K562 (cell line): Measurements from ENCODE around the gene CRKL. TPM values are rescaled to one million over a fixed set of nuclear protein-coding genes. Genes with fewer than 3 reads are reported as not detected.

Source experiments
- ATAC-seq: fragments of 200-7000 bp; cut with Tn5 transposase; 3 replicates; pipeline ENCODE4 v1.9.1; 2020; ENCODE audit warnings: moderate library complexity
- BruUV-seq: library from RNA; stranded (reverse); fragments of 400-500 nt; replicated peaks from 2 replicates; lab custom pipeline; 2021; lab: Mats Ljungman, UMichigan
- CTCF ChIA-PET: fragments of 300-600 bp; formaldehyde crosslinking; extraction: SDS; loops from one replicate; lab custom pipeline; 2021; ENCODE audit warnings: low intra/inter-chr PET ratio; lab: Yijun Ruan, JAX
- POLR2A ChIA-PET: fragments of 300-600, 350-650 bp; sonication (Branson Sonifier 250); formaldehyde crosslinking; extraction: SDS; loops from one replicate; lab custom pipeline; 2021; ENCODE audit warnings: antibody characterized with exemption, inconsistent platforms; lab: Yijun Ruan, JAX
- DNase-seq, 4 experiments: peaks; one replicate each; pipeline versions ENCODE4 v3.0.0 to v3.0.0-alpha.2; 2011 to 2018; ENCODE audit warnings: low spot score in 3 of 4, mixed read lengths in 3 of 4; ENCODE audit errors: extremely low read depth in 1 of 4
- FAIRE-seq: peaks from 2 replicates; lab custom pipeline; 2011; peaks lifted over from hg19 to GRCh38; lab: Jason Lieb, UNC
- H2AFZ ChIP-seq: 2 replicates; pipeline ENCODE4 v1.6.0; 2011; ENCODE audit warnings: low read depth, low read length, control low read depth, inconsistent platforms
- H3K27ac ChIP-seq: fragments of 200-600 bp; 3 replicates; pipeline ENCODE4 v1.8.0; 2011; ENCODE audit warnings: low read depth, mild to moderate bottlenecking, control low read depth, inconsistent platforms, low read length, moderate library complexity, mixed read lengths; ENCODE audit errors: extremely low read depth
- H3K27me3 ChIP-seq, 2 experiments: fragments of 300-600 bp in 1 of 2; 2 replicates in 1 of 2; 3 replicates in 1 of 2; pipeline versions ENCODE4 v1.6.0 to v1.8.0; 2011; ENCODE audit warnings: inconsistent platforms in 2 of 2, low read length in 2 of 2, mild to moderate bottlenecking in 1 of 2, mixed read lengths in 1 of 2, moderate library complexity in 1 of 2; ENCODE audit not compliant: control insufficient read depth in 2 of 2, insufficient read depth in 2 of 2
- H3K36me3 ChIP-seq: fragments of 300-600 bp; 3 replicates; pipeline ENCODE4 v1.8.0; 2011; ENCODE audit warnings: mild to moderate bottlenecking, low read length, inconsistent platforms; ENCODE audit not compliant: control insufficient read depth, insufficient read depth
- H3K4me1 ChIP-seq, 2 experiments: fragments of 200-600 bp in 1 of 2; replicated peaks in 1 of 2; 2 replicates in 1 of 2; 3 replicates in 1 of 2; pipeline versions ENCODE4 v1.5.1 to v1.8.0; 2011; ENCODE audit warnings: inconsistent platforms in 2 of 2, low read length in 2 of 2, mild to moderate bottlenecking in 1 of 2, mixed read lengths in 1 of 2, moderate library complexity in 1 of 2; ENCODE audit not compliant: control insufficient read depth in 2 of 2, insufficient read depth in 2 of 2
- H3K4me2 ChIP-seq: 2 replicates; pipeline ENCODE4 v1.6.1; 2011; ENCODE audit warnings: low read length, control low read depth, inconsistent platforms, mixed read lengths; ENCODE audit not compliant: insufficient read depth
- H3K4me3 ChIP-seq: fragments of 200-600 bp; sonication (generic), shearing (Covaris generic); 2 replicates; pipeline ENCODE4 v1.5.1; 2016; ENCODE audit warnings: control low read depth, inconsistent platforms
- H3K79me2 ChIP-seq: fragments of 200-600 bp; 3 replicates; pipeline ENCODE4 v1.8.0; 2011; ENCODE audit warnings: low read length, inconsistent platforms; ENCODE audit not compliant: control insufficient read depth, insufficient read depth
- H3K9ac ChIP-seq, 2 experiments: 2 replicates each; pipeline versions ENCODE4 v1.6.0 to v1.6.1; 2011; ENCODE audit warnings: low read depth in 2 of 2, low read length in 2 of 2, control low read depth in 1 of 2, inconsistent platforms in 1 of 2, mild to moderate bottlenecking in 1 of 2, mixed read lengths in 1 of 2; ENCODE audit not compliant: insufficient read depth in 1 of 2
- H3K9me1 ChIP-seq: one replicate; pipeline ENCODE4 v1.6.0; 2011; ENCODE audit warnings: inconsistent platforms, mild to moderate bottlenecking, low read length, moderate library complexity; ENCODE audit not compliant: control insufficient read depth, insufficient read depth
- H3K9me3 ChIP-seq: replicated peaks from 2 replicates; pipeline ENCODE4 v1.5.1; 2011; ENCODE audit warnings: low read depth, low read length, inconsistent platforms; ENCODE audit not compliant: control insufficient read depth, insufficient read depth
- H4K20me1 ChIP-seq: replicated peaks from 2 replicates; pipeline ENCODE4 v1.6.1; 2011; ENCODE audit warnings: low read length, inconsistent platforms, mixed read lengths; ENCODE audit not compliant: control insufficient read depth, insufficient read depth
- BACH1 ChIP-seq: fragments of 200-800 bp; sonication (Bioruptor generic); IDR thresholded peaks from 2 replicates; pipeline ENCODE4 v1.6.1; 2016; ENCODE audit warnings: missing genetic modification characterization, missing compliant biosample characterization
- BHLHE40 ChIP-seq: IDR thresholded peaks from 2 replicates; pipeline ENCODE4 v1.6.1; 2011; ENCODE audit warnings: low read length, improper control_type of control experiment
- GABPA ChIP-seq: fragments of 200-800 bp; sonication (Bioruptor generic); conservative IDR thresholded peaks from 2 replicates; pipeline ENCODE4 v1.6.1; 2016; ENCODE audit warnings: low read depth, missing genetic modification characterization, missing compliant biosample characterization
- KLF6 ChIP-seq: fragments of 250-450 bp; sonication (Bioruptor Pico); IDR thresholded peaks from 2 replicates; pipeline ENCODE4 v1.4.0; 2020; ENCODE audit warnings: mild to moderate bottlenecking, moderate library complexity, borderline replicate concordance
- MECOM ChIP-seq: fragments of 250-450 bp; sonication (Bioruptor Pico); IDR thresholded peaks from 2 replicates; pipeline ENCODE4 v1.8.0; 2022; ENCODE audit warnings: inconsistent platforms
- MEF2D ChIP-seq: conservative IDR thresholded peaks from 2 replicates; pipeline ENCODE4 v1.6.1; 2016; ENCODE audit warnings: low read depth, missing genetic modification characterization, missing compliant biosample characterization
- NR2C1 ChIP-seq, 2 experiments: fragments of 450-650 bp; IDR thresholded peaks; 2 replicates each; pipeline ENCODE4 v1.6.1; 2017; ENCODE audit warnings: mild to moderate bottlenecking in 2 of 2, antibody characterized with exemption in 1 of 2, inconsistent platforms in 1 of 2, missing compliant biosample characterization in 1 of 2, missing genetic modification characterization in 1 of 2
- OTX1 ChIP-seq: fragments of 450-650 bp; formaldehyde crosslinking; IDR thresholded peaks from 2 replicates; pipeline ENCODE4 v1.4.0; 2022; ENCODE audit warnings: mild to moderate bottlenecking
- PCBP2 ChIP-seq: fragments of 200-400 bp; formaldehyde crosslinking; IDR thresholded peaks from 2 replicates; pipeline ENCODE4 v1.6.1; 2018; ENCODE audit warnings: low read length, low read depth, mild to moderate bottlenecking, moderate library complexity; ENCODE audit not compliant: poor library complexity, severe bottlenecking
- PML ChIP-seq: IDR thresholded peaks from 2 replicates; pipeline ENCODE4 v1.6.1; 2012; ENCODE audit warnings: low read length, inconsistent platforms
- RFX7 ChIP-seq: fragments of 250-450 bp; sonication (Bioruptor Pico); IDR thresholded peaks from 2 replicates; pipeline ENCODE4 v1.5.1; 2021; ENCODE audit warnings: mild to moderate bottlenecking
- SMARCA5 ChIP-seq: fragments of 450-650 bp; IDR thresholded peaks from 2 replicates; pipeline ENCODE4 v1.6.1; 2016
- SREBF2 ChIP-seq: sonication (generic); formaldehyde crosslinking; IDR thresholded peaks from 2 replicates; pipeline ENCODE4 v1.4.0; 2020; ENCODE audit warnings: mild to moderate bottlenecking, missing genetic modification reagents
- TAF15 ChIP-seq: fragments of 200-400 bp; formaldehyde crosslinking; IDR thresholded peaks from 2 replicates; pipeline ENCODE4 v1.6.1; 2017; ENCODE audit warnings: mild to moderate bottlenecking, low read depth, low read length, moderate library complexity
- TRIM24 ChIP-seq, 2 experiments: fragments of 450-650 bp; IDR thresholded peaks; 2 replicates each; pipeline ENCODE4 v1.6.1; 2016
- ZKSCAN1 ChIP-seq: fragments of 150-350 bp; IDR thresholded peaks from 2 replicates; pipeline ENCODE4 v1.6.1; 2016; ENCODE audit warnings: low read depth, low read length
- ZNF12 ChIP-seq: sonication (generic); formaldehyde crosslinking; IDR thresholded peaks from 2 replicates; pipeline ENCODE4 v1.4.0; 2020; ENCODE audit warnings: mild to moderate bottlenecking, missing genetic modification reagents
- ZNF408 ChIP-seq: fragments of 250-450 bp; sonication (Bioruptor Pico); IDR thresholded peaks from 2 replicates; pipeline ENCODE4 v1.4.0; 2020; ENCODE audit warnings: low read depth, mild to moderate bottlenecking, moderate library complexity
- ZNF444 ChIP-seq: fragments of 250-450 bp; sonication (Bioruptor Pico); IDR thresholded peaks from 2 replicates; pipeline ENCODE4 v1.4.0; 2020; ENCODE audit warnings: mild to moderate bottlenecking, moderate library complexity
- ZNF561 ChIP-seq: fragments of 450-650 bp; formaldehyde crosslinking; conservative IDR thresholded peaks from 2 replicates; pipeline ENCODE4 v1.4.0; 2020; ENCODE audit warnings: mild to moderate bottlenecking, moderate library complexity
- ZNF639 ChIP-seq, 2 experiments: fragments of 200-800 bp in 1 of 2; sonication (Bioruptor generic) in 1 of 2; sonication (generic) in 1 of 2; formaldehyde crosslinking in 1 of 2; IDR thresholded peaks in 1 of 2; conservative IDR thresholded peaks in 1 of 2; 2 replicates each; pipeline versions ENCODE4 v1.5.0 to v1.6.1; 2016 to 2020; ENCODE audit warnings: missing compliant biosample characterization in 1 of 2, missing genetic modification characterization in 1 of 2, missing genetic modification reagents in 1 of 2
- ZNF764 ChIP-seq: fragments of 250-450 bp; sonication (Bioruptor Pico); IDR thresholded peaks from 2 replicates; pipeline ENCODE4 v1.4.0; 2020; ENCODE audit warnings: low read depth, mild to moderate bottlenecking, moderate library complexity
- WGBS: fragments of 100-300 bp; shearing (Covaris generic); methylation state at CpG from one replicate; pipeline ENCODE4 v1.1.6; 2016; ENCODE audit warnings: low coverage, mixed read lengths; ENCODE audit not compliant: insufficient coverage; ENCODE audit errors: missing lambda C conversion rate; 5-methylcytosine and 5-hydroxymethylcytosine counted together
- in situ Hi-C: fragments of 300-500 bp; cut with MboI; formaldehyde crosslinking; loops from 4 replicates; pipeline ENCODE4 v1.15.0; 2018; ENCODE audit warnings: inconsistent platforms, mixed read lengths
- intact Hi-C: fragments of 100-400 bp; cut with micrococcal nuclease; formaldehyde crosslinking; loops from 2 replicates; pipeline ENCODE4 v1.14.2; 2022
- polyA plus RNA-seq, 8 experiments: library from polyadenylated mRNA; depleted of rRNA in 4 of 8; stranded (reverse) in 5 of 8; unstranded in 3 of 8; fragments of >200 nt; fragmentation: Nextera tagmentation in 2 of 8; fragmentation: Illumina TruSeq in 1 of 8; extraction: Ambion mirVana in 2 of 8; extraction: Trizol in 1 of 8; gene quantifications; 2 replicates each; pipeline versions ENCODE4 v1.2.1 to v1.2.3, GENCODE V29; 2011 to 2014; ENCODE audit warnings: inconsistent platforms in 1 of 8, missing spikeins in 1 of 8
- total RNA-seq, 7 experiments: library from RNA; depleted of rRNA in 6 of 7; stranded (reverse); fragments of >200 nt in 6 of 7; fragmentation: Illumina TruSeq in 2 of 7; extraction: Trizol in 2 of 7; gene quantifications; 2 replicates each; pipeline versions ENCODE4 v1.2.1 to v1.2.3, GENCODE V29; 2011 to 2021; ENCODE audit warnings: low replicate concordance in 1 of 7

Gene CRKL
- total and polyA plus RNA-seq, 9 of the 15 experiments (the other 6 are each of a cell fraction or from before 2014, with no cell fraction given): 100 to 263 (median 124) TPM

GRCh38 chr22:20980938-20981722 lies 63.9 kb downstream of the CRKL start:
- intact Hi-C loops: loop anchor here (5.0 kb wide), 2 partner anchors 49 to 204 kb away; no protein-coding TSS in a partner anchor
- H3K36me3 ChIP-seq: peaks cover 29% of the 10 kb centered on the region
- no peak for ATAC-seq
- peaks cover 19 to 56% of the 10 kb centered on the region in 2 experiments for H3K4me1 ChIP-seq
- peaks cover 13% of the 10 kb centered on the region for H3K9me1 ChIP-seq
- 58% methylated on average over 10 of the region's 10 CpGs for WGBS
- H2AFZ ChIP-seq: peak overlapping the region; percentile 99
- in situ Hi-C loops: no loop called here
- peaks cover 23% of the 10 kb centered on the region for H3K79me2 ChIP-seq
- H3K27me3 ChIP-seq: peaks cover 5 to 18% of the 10 kb centered on the region in 2 experiments; a peak in 4 of 5 replicates
- BruUV-seq: no TSS peak
- peak overlapping the region; percentile 85 to 97 for H3K9ac ChIP-seq
- H4K20me1 ChIP-seq: no peaks in the 10 kb centered on the region
- FAIRE-seq: no peak
- H3K4me3 ChIP-seq: peak overlapping the region; percentile 54
- CTCF ChIA-PET: interaction anchor here (1.7 kb wide), 1 partner anchor 121 kb away, joined by 6 read pairs; no protein-coding TSS in a partner anchor
- POLR2A ChIA-PET: interaction anchor here (0.6 to 64.4 kb wide), 16 partner anchors 11 to 910 kb away, joined by 3 to 1556 read pairs (median 4); partner anchors contain the start of genes AIFM3, CRKL and THAP7
- DNase-seq: peak in 1 of 4 experiments; percentile 59
- peak overlapping the region; percentile 86 for H3K27ac ChIP-seq
- H3K4me2 ChIP-seq: peak overlapping the region; percentile 92
- H3K9me3 ChIP-seq: peaks cover 11% of the 10 kb centered on the region
- TF ChIP-seq SREBF2 (CRISPR knock-in tag) (no peak), SMARCA5 (no peak), ZNF12 (no peak), PML (no peak), NR2C1 (IDR thresholded peaks at IDR 0.05) (no peak), NR2C1 (tag; IDR thresholded peaks at IDR 0.05) (no peak), MECOM (CRISPR knock-in tag) (no peak), ZKSCAN1 (no peak), OTX1 (CRISPR knock-in tag) (peak; percentile 16; the same call in 1 of the 2 replicates), KLF6 (CRISPR knock-in tag) (peak; percentile 4; the same call in 1 of the 2 replicates), MEF2D (tag) (no peak), ZNF639 (CRISPR knock-in tag; conservative IDR thresholded peaks at IDR 0.05 in 1 of 2, IDR thresholded peaks at IDR 0.05 in 1 of 2) (no peak), BHLHE40 (0 out of 2 replicates have a peak, but pooled peaks have one; percentile 31), ZNF444 (CRISPR knock-in tag) (peak; percentile 89), TAF15 (0 out of 2 replicates have a peak, but pooled peaks have one; percentile 59), RFX7 (peak; percentile 71; the same call in 1 of the 2 replicates), ZNF764 (CRISPR knock-in tag) (peak; percentile 51; the same call in 1 of the 2 replicates), PCBP2 (no peak), ZNF561 (CRISPR knock-in tag) (peak; percentile 64; the same call in 1 of the 2 replicates), ZNF408 (CRISPR knock-in tag) (0 out of 2 replicates have a peak, but pooled peaks have one; percentile 40), GABPA (tag) (no peak), TRIM24 (IDR thresholded peaks at IDR 0.05) (no peak), BACH1 (no peak)
